Heart left ventricle (tissue), 13 donors: ENCODE measurements around the gene TNFAIP8L3.

Source experiments
- POLR2A ChIP-seq, 2 donors: fragments of 450-650 bp; IDR thresholded peaks; one replicate each; pipeline ENCODE4 v1.6.1; 2017; ENCODE audit warnings: antibody characterized with exemption in 2 of 2, mild to moderate bottlenecking in 2 of 2, moderate library complexity in 2 of 2
- TF ChIP-seq, protein P1 (sequence below), 12 donors: fragments of 200-600 bp; sonication (generic) in 4 of 12; IDR thresholded peaks; one replicate each; pipeline versions ENCODE4 v1.5.0 to v1.8.0; 2018 to 2022; ENCODE audit warnings: antibody characterized with exemption in 12 of 12, mild to moderate bottlenecking in 5 of 12
- donor health status: ischemic (EF 13 %, LVEDD 7.1; RV severe dilation, severe dysfunction).
- donor health status: DM: no; HTN: yes; CAD: no.
- donor health status: DM: no; HTN: no; CAD: no.
- donor health status: ischemic (EF 25% LVEDD 6.9; RV normal size, moderate dysfunction).
- donor health status: ischemic (EF 25% LVEDD 5.7; RV mildly dilated, moderate dysfunction).
- donor health status: ischemic (EF 35%, LVEDD 5.7; RV mildly dilated, moderate dysfunction).
- donor health status: nonischemic (EF 11% LVEDD 7.7; RV severe dilation, severe dysfunction).
- donor health status: DM: yes; HTN: yes; CAD: no.
- donor health status: PGD.
- donor health status: ischemic (EF 29% LVEDD 5.4; RV normal size, mild dysfunction).
- donor health status: nonischemic (EF 23%, LVEDD 6.1; RV moderate dilation, normal function).

DNA sequence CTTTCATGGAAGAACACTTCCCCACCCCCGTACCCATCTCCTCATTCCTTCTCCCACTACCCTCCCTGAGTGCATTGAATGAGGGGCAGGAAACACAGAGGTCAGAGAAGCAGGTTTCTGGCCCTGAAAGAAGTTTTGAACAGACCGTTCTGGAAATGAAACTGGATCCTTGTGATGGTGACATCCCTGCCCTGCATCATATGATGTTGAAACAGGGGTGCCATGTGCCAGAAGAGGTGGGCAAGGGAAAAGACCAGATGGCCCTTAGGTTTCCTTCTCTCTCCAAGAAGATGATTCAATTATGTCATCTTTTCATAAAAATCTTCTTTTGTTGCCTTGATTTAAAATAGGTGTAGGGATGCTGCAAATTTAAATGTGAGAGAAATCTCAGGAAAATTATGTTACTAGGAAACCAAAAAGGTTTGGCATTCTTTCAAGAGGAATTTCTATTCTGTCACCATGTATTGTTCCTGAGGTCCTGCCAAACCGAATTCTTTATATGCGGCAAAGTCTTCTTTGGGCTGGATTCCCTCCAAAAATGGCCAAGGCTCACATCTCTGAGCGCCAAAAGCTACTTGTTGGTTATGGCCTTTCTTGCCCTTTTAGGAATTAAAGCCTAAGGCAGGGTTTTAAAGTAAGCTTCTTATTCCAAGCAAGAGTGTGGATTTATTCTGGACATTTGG is 19.9 kb upstream of the TNFAIP8L3 start:
- no peak for TF ChIP-seq POLR2A (IDR thresholded peaks at IDR 0.05)
- TF ChIP-seq, protein P1, sequence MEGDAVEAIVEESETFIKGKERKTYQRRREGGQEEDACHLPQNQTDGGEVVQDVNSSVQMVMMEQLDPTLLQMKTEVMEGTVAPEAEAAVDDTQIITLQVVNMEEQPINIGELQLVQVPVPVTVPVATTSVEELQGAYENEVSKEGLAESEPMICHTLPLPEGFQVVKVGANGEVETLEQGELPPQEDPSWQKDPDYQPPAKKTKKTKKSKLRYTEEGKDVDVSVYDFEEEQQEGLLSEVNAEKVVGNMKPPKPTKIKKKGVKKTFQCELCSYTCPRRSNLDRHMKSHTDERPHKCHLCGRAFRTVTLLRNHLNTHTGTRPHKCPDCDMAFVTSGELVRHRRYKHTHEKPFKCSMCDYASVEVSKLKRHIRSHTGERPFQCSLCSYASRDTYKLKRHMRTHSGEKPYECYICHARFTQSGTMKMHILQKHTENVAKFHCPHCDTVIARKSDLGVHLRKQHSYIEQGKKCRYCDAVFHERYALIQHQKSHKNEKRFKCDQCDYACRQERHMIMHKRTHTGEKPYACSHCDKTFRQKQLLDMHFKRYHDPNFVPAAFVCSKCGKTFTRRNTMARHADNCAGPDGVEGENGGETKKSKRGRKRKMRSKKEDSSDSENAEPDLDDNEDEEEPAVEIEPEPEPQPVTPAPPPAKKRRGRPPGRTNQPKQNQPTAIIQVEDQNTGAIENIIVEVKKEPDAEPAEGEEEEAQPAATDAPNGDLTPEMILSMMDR (IDR thresholded peaks at IDR 0.05), result no peak
